Fibroblast of lung (primary cell): ENCODE data around the gene PIEZO2.

Experiments
- CTCF ChIP-seq, 2 donors: IDR thresholded peaks in 1 of 2; conservative IDR thresholded peaks in 1 of 2; 1 replicate in 1 of 2; 2 replicates in 1 of 2; pipeline ENCODE4 v1.5.1; 2011 to 2012; ENCODE audit warnings: low read length in 2 of 2, control low read depth in 1 of 2, inconsistent platforms in 1 of 2, low read depth in 1 of 2, mild to moderate bottlenecking in 1 of 2
- EZH2 ChIP-seq: IDR thresholded peaks from 2 replicates; pipeline ENCODE4 v1.5.1; 2012; ENCODE audit warnings: low read length, control low read depth, mild to moderate bottlenecking; ENCODE audit errors: missing control alignments

- no peak for TF ChIP-seq CTCF (conservative IDR thresholded peaks at IDR 0.05 in 1 of 2, IDR thresholded peaks at IDR 0.05 in 1 of 2; ENCODE audit: low read depth in 1 of 2, low read length in 2 of 2)
- no peak for TF ChIP-seq EZH2
These were observed 113.4 kb downstream of the PIEZO2 start for GRCh38 chr18:11035814-11036495.
